Panc1 (cell line): Measurements from ENCODE around the gene PRDM2.

Experiments
- POLR2AphosphoS5 ChIP-seq: IDR thresholded peaks from 2 replicates; pipeline ENCODE4 v1.6.1; 2012; ENCODE audit warnings: mild to moderate bottlenecking, low read depth, low read length, moderate library complexity
- SIN3A ChIP-seq: IDR thresholded peaks from 2 replicates; pipeline ENCODE4 v1.6.1; 2012; ENCODE audit warnings: low read depth, mild to moderate bottlenecking, low read length, moderate library complexity, borderline replicate concordance; ENCODE audit not compliant: insufficient read depth
- TF ChIP-seq, protein P1 (sequence below): fragments of 450-650 bp; IDR thresholded peaks from 2 replicates; pipeline ENCODE4 v1.5.1; 2017; ENCODE audit warnings: mild to moderate bottlenecking

DNA sequence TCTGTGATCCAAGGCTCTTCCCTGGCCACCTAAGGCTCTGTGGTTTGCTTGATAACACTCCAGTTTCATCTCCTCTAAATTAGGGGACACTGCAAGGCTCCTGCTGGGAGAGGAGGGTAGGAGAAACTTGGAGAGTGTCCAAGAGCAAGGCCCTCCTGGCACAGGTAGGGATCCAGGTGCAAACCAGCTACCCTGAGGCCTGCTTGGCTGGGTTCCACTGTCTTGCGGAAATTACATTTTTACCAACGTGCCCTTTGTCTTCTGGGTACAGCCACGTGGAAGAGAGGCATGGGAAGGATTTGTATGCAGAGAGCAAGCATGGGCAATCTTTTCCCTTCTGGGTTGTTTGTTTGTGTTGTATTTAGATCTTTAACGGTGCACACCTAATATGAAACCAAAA, 132.5 kb downstream of the PRDM2 start:
- TF ChIP-seq, protein P1, sequence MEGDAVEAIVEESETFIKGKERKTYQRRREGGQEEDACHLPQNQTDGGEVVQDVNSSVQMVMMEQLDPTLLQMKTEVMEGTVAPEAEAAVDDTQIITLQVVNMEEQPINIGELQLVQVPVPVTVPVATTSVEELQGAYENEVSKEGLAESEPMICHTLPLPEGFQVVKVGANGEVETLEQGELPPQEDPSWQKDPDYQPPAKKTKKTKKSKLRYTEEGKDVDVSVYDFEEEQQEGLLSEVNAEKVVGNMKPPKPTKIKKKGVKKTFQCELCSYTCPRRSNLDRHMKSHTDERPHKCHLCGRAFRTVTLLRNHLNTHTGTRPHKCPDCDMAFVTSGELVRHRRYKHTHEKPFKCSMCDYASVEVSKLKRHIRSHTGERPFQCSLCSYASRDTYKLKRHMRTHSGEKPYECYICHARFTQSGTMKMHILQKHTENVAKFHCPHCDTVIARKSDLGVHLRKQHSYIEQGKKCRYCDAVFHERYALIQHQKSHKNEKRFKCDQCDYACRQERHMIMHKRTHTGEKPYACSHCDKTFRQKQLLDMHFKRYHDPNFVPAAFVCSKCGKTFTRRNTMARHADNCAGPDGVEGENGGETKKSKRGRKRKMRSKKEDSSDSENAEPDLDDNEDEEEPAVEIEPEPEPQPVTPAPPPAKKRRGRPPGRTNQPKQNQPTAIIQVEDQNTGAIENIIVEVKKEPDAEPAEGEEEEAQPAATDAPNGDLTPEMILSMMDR, result no peak
- no peak for TF ChIP-seq SIN3A
- no peak for TF ChIP-seq POLR2AphosphoS5
